ENCODE data around the gene TRIM33. TPM values are rescaled to one million over a fixed set of nuclear protein-coding genes. Genes with fewer than 3 reads are reported as not detected.

TRIM33 gene
- polyA plus RNA-seq, 1 donor from 2014 or later, result 58.7 TPM

DNA sequence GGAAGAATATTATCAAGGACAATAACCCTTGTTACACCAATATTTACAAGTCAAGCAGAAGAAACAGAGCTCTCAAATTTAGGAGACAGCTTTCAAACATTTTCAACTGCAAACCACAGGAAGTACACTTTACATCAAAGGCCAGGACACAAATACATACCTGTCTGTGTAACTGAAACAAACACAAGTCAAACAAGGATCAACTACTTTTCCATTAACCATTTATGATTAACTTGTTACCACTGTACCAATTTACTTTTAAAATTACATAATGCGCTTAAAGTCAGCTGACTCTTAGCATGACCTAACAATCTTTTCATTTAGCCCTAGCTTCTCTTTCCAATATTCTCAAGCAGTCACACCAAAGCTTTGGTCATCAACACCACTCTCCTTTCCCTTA, 43.5 kb downstream of the TRIM33 start:
- H3K36me3 ChIP-seq (ENCODE audit: insufficient read depth, low read length), result no peaks in the 10 kb centered on the region
- no peaks in the 10 kb centered on the region for H3F3A ChIP-seq (ENCODE audit: insufficient read depth, low read length, poor library complexity, severe bottlenecking)
- H3K27me3 ChIP-seq (ENCODE audit: insufficient read depth, low read depth, low read length), result no peaks in the 10 kb centered on the region
- no peaks in the 10 kb centered on the region for H3K9me3 ChIP-seq (ENCODE audit: low read length)
- H3K9ac ChIP-seq (ENCODE audit: low read length), result no peak overlapping the region
- no peaks in the 10 kb centered on the region for H4K20me1 ChIP-seq (ENCODE audit: insufficient read depth)
- H3K4me2 ChIP-seq (ENCODE audit: low read length), result no peak overlapping the region
- no peak overlapping the region for H3K27ac ChIP-seq (ENCODE audit: low read length)
- no peak overlapping the region for H3K4me3 ChIP-seq (ENCODE audit: low read length)
- H2AFZ ChIP-seq (ENCODE audit: low read depth, low read length), result no peak overlapping the region
- TF ChIP-seq, protein P1, sequence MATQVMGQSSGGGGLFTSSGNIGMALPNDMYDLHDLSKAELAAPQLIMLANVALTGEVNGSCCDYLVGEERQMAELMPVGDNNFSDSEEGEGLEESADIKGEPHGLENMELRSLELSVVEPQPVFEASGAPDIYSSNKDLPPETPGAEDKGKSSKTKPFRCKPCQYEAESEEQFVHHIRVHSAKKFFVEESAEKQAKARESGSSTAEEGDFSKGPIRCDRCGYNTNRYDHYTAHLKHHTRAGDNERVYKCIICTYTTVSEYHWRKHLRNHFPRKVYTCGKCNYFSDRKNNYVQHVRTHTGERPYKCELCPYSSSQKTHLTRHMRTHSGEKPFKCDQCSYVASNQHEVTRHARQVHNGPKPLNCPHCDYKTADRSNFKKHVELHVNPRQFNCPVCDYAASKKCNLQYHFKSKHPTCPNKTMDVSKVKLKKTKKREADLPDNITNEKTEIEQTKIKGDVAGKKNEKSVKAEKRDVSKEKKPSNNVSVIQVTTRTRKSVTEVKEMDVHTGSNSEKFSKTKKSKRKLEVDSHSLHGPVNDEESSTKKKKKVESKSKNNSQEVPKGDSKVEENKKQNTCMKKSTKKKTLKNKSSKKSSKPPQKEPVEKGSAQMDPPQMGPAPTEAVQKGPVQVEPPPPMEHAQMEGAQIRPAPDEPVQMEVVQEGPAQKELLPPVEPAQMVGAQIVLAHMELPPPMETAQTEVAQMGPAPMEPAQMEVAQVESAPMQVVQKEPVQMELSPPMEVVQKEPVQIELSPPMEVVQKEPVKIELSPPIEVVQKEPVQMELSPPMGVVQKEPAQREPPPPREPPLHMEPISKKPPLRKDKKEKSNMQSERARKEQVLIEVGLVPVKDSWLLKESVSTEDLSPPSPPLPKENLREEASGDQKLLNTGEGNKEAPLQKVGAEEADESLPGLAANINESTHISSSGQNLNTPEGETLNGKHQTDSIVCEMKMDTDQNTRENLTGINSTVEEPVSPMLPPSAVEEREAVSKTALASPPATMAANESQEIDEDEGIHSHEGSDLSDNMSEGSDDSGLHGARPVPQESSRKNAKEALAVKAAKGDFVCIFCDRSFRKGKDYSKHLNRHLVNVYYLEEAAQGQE (IDR thresholded peaks at IDR 0.05; ENCODE audit: borderline replicate concordance), result no peak
- TF ChIP-seq SMC3 (conservative IDR thresholded peaks at IDR 0.05; ENCODE audit: poor library complexity), result no peak
- TF ChIP-seq MXI1 (conservative IDR thresholded peaks at IDR 0.05; ENCODE audit: poor library complexity, severe bottlenecking), result no peak
- TF ChIP-seq RAD21 (conservative IDR thresholded peaks at IDR 0.05), result no peak
- no peak for TF ChIP-seq EP300 (conservative IDR thresholded peaks at IDR 0.05; ENCODE audit: poor library complexity, severe bottlenecking)
- no peak for TF ChIP-seq TAF1 (IDR thresholded peaks at IDR 0.05; ENCODE audit: low read depth)
- no peak for TF ChIP-seq EZH2 (IDR thresholded peaks at IDR 0.05; ENCODE audit: borderline replicate concordance, insufficient read depth, low read length, poor library complexity, severe bottlenecking)
- no peak for TF ChIP-seq POLR2AphosphoS5 (IDR thresholded peaks at IDR 0.05)
- no peaks in the 10 kb centered on the region for H3K9me2 ChIP-seq (ENCODE audit: insufficient read depth, low read length)
- peaks cover 93% of the 10 kb centered on the region for H3K79me2 ChIP-seq (replicated peaks; ENCODE audit: insufficient read depth, low read length)

DNA sequence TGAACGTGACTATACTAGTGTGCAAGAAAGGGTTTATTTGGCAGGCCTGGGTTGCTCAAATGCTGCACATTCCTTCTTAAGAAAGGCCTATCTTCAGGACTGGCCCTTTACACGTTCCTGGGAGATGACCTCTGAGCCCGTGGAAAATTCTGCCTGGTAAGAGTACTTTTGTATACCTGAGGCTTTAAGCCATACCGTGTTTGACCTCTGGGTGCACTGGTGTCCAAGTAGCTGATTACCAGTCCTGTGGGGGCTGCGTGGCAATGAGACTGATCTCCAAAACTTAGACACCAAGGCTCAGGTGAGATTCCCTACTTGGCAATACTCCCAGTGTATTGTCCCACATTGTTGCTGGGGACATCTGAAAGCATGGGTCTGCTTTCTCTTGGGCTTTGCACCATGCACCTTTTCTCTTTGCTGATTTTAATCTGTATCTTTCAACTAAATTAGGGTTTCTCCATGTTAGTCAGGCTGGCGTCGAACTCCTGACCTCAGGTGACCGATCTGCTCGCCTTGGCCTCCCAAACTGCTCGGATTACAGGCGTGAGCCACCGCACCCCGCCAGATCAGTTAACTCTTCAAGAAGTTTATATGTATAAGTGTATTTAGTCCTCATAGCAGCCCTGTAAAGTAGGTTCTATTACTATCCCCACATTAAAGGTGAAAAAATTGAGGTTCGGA, 44.5 kb downstream of the TRIM33 start:
- Histone ChIP-seq H3K27me3 (ENCODE audit: insufficient read depth, low read depth, low read length) (no peaks in the 10 kb centered on the region), H3K9me2 (ENCODE audit: insufficient read depth, low read length) (no peaks in the 10 kb centered on the region), H3K9me3 (ENCODE audit: low read length) (no peaks in the 10 kb centered on the region), H3F3A (ENCODE audit: insufficient read depth, low read length, poor library complexity, severe bottlenecking) (no peaks in the 10 kb centered on the region), H2AFZ (ENCODE audit: low read depth, low read length) (no peak overlapping the region), H3K4me3 (ENCODE audit: low read length) (no peak overlapping the region), H3K4me2 (ENCODE audit: low read length) (no peak overlapping the region), H3K27ac (ENCODE audit: low read length) (no peak overlapping the region), H3K36me3 (ENCODE audit: insufficient read depth, low read length) (peaks cover 5% of the 10 kb centered on the region), H4K20me1 (ENCODE audit: insufficient read depth) (no peaks in the 10 kb centered on the region), H3K9ac (ENCODE audit: low read length) (no peak overlapping the region), H3K79me2 (replicated peaks; ENCODE audit: insufficient read depth, low read length) (peaks cover 86% of the 10 kb centered on the region)
- TF ChIP-seq, protein P2, sequence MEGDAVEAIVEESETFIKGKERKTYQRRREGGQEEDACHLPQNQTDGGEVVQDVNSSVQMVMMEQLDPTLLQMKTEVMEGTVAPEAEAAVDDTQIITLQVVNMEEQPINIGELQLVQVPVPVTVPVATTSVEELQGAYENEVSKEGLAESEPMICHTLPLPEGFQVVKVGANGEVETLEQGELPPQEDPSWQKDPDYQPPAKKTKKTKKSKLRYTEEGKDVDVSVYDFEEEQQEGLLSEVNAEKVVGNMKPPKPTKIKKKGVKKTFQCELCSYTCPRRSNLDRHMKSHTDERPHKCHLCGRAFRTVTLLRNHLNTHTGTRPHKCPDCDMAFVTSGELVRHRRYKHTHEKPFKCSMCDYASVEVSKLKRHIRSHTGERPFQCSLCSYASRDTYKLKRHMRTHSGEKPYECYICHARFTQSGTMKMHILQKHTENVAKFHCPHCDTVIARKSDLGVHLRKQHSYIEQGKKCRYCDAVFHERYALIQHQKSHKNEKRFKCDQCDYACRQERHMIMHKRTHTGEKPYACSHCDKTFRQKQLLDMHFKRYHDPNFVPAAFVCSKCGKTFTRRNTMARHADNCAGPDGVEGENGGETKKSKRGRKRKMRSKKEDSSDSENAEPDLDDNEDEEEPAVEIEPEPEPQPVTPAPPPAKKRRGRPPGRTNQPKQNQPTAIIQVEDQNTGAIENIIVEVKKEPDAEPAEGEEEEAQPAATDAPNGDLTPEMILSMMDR (IDR thresholded peaks at IDR 0.05; ENCODE audit: poor library complexity, severe bottlenecking), result no peak
- no peak for TF ChIP-seq POLR2AphosphoS5 (IDR thresholded peaks at IDR 0.05)
- TF ChIP-seq RAD21 (conservative IDR thresholded peaks at IDR 0.05), result no peak
- no peak for TF ChIP-seq EP300 (conservative IDR thresholded peaks at IDR 0.05; ENCODE audit: poor library complexity, severe bottlenecking)
- TF ChIP-seq, protein P1 (IDR thresholded peaks at IDR 0.05; ENCODE audit: borderline replicate concordance), result no peak
- no peak for TF ChIP-seq MXI1 (conservative IDR thresholded peaks at IDR 0.05; ENCODE audit: poor library complexity, severe bottlenecking)
- TF ChIP-seq SMC3 (conservative IDR thresholded peaks at IDR 0.05; ENCODE audit: poor library complexity), result no peak
- TF ChIP-seq EZH2 (IDR thresholded peaks at IDR 0.05; ENCODE audit: borderline replicate concordance, insufficient read depth, low read length, poor library complexity, severe bottlenecking), result no peak
- no peak for TF ChIP-seq TAF1 (IDR thresholded peaks at IDR 0.05; ENCODE audit: low read depth)
